Subcutaneous preadipocyte (primary cell): Measurements from ENCODE around the gene LRP1B. TPM values are rescaled to one million over a fixed set of nuclear protein-coding genes. Genes with fewer than 3 reads are reported as not detected.

ENCODE experiments used
- small RNA-seq: library from RNA; depleted of rRNA; stranded (forward); fragments of <200 nt; gene quantifications from one replicate; pipeline ENCODE3, GENCODE V24; 2012
- total RNA-seq: library from RNA; depleted of rRNA; stranded (reverse); fragments of >200 nt; gene quantifications from 2 replicates; pipeline ENCODE4 v1.2.3, GENCODE V29; 2012

The LRP1B gene
- 0.37 and 0.39 TPM in 2 replicates for total RNA-seq

GRCh38 chr2:142131010-142131669, at the start of gene LRP1B:
Gene LRP1B, minus strand, starts transcription at chr2:142131016. Its CDS starts 287 bp downstream, at chr2:142130729.

Small RNAs within 50 kb of the gene (small RNA-seq; reads per million reads assigned to genes)
- not detected for gene AC068287.1
- gene MTCO1P44 = not detected
- gene RF00019 = not detected
- not detected for gene RF02271
- not detected for gene RNU6-904P
